Measurements from ENCODE around the gene PCDH9. TPM values are rescaled to one million over a fixed set of nuclear protein-coding genes. Genes with fewer than 3 reads are reported as not detected.

The PCDH9 gene
- total RNA-seq, 1 donor from 2014 or later = 3.7 TPM

- intact Hi-C loops (cut with DNase I) = no loop called here
- no peaks in the 10 kb centered on the region for H3K9me3 ChIP-seq
- DNase-seq (ENCODE audit: extremely low spot score in 2 of 2) = no peak
- H3K4me3 ChIP-seq = no peak overlapping the region
- no peak overlapping the region for H3K27ac ChIP-seq
- H3K36me3 ChIP-seq = no peaks in the 10 kb centered on the region
- no peak for TF ChIP-seq POLR2AphosphoS5 (IDR thresholded peaks at IDR 0.05; ENCODE audit: insufficient read depth in 1 of 2, low read depth in 1 of 2)
- no peak for TF ChIP-seq POLR2A (IDR thresholded peaks at IDR 0.05)
- TF ChIP-seq, protein P1, sequence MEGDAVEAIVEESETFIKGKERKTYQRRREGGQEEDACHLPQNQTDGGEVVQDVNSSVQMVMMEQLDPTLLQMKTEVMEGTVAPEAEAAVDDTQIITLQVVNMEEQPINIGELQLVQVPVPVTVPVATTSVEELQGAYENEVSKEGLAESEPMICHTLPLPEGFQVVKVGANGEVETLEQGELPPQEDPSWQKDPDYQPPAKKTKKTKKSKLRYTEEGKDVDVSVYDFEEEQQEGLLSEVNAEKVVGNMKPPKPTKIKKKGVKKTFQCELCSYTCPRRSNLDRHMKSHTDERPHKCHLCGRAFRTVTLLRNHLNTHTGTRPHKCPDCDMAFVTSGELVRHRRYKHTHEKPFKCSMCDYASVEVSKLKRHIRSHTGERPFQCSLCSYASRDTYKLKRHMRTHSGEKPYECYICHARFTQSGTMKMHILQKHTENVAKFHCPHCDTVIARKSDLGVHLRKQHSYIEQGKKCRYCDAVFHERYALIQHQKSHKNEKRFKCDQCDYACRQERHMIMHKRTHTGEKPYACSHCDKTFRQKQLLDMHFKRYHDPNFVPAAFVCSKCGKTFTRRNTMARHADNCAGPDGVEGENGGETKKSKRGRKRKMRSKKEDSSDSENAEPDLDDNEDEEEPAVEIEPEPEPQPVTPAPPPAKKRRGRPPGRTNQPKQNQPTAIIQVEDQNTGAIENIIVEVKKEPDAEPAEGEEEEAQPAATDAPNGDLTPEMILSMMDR (IDR thresholded peaks at IDR 0.05) = no peak
- no peaks in the 10 kb centered on the region for H3K4me1 ChIP-seq
- H3K27me3 ChIP-seq = no peaks in the 10 kb centered on the region
Measured at GRCh38 chr13:66803808-66804456, 426.2 kb downstream of the PCDH9 start.

- Histone ChIP-seq H3K27me3 (no peaks in the 10 kb centered on the region), H3K4me1 (no peaks in the 10 kb centered on the region), H3K9me3 (no peaks in the 10 kb centered on the region), H3K27ac (no peak overlapping the region), H3K36me3 (no peaks in the 10 kb centered on the region), H3K4me3 (no peak overlapping the region)
- intact Hi-C loops (cut with DNase I) = no loop called here
- TF ChIP-seq POLR2AphosphoS5 (IDR thresholded peaks at IDR 0.05; ENCODE audit: insufficient read depth in 1 of 2, low read depth in 1 of 2) (no peak), POLR2A (IDR thresholded peaks at IDR 0.05) (no peak)
- TF ChIP-seq, protein P1 (IDR thresholded peaks at IDR 0.05) = no peak
- no peak for DNase-seq (ENCODE audit: extremely low spot score in 2 of 2)
Measured at GRCh38 chr13:66803013-66803807, 426.9 kb downstream of the PCDH9 start.

- Histone ChIP-seq H3K4me1 (no peaks in the 10 kb centered on the region), H3K4me3 (no peak overlapping the region), H3K27me3 (no peaks in the 10 kb centered on the region), H3K27ac (no peak overlapping the region), H3K36me3 (no peaks in the 10 kb centered on the region), H3K9me3 (no peaks in the 10 kb centered on the region)
- no peak for DNase-seq (ENCODE audit: extremely low spot score in 2 of 2)
- intact Hi-C loops (cut with DNase I) = no loop called here
- TF ChIP-seq POLR2A (IDR thresholded peaks at IDR 0.05) (no peak), POLR2AphosphoS5 (IDR thresholded peaks at IDR 0.05; ENCODE audit: insufficient read depth in 1 of 2, low read depth in 1 of 2) (no peak)
- TF ChIP-seq, protein P1 (IDR thresholded peaks at IDR 0.05) = no peak
Measured at GRCh38 chr13:66795636-66796035, 434.5 kb downstream of the PCDH9 start.

DNA sequence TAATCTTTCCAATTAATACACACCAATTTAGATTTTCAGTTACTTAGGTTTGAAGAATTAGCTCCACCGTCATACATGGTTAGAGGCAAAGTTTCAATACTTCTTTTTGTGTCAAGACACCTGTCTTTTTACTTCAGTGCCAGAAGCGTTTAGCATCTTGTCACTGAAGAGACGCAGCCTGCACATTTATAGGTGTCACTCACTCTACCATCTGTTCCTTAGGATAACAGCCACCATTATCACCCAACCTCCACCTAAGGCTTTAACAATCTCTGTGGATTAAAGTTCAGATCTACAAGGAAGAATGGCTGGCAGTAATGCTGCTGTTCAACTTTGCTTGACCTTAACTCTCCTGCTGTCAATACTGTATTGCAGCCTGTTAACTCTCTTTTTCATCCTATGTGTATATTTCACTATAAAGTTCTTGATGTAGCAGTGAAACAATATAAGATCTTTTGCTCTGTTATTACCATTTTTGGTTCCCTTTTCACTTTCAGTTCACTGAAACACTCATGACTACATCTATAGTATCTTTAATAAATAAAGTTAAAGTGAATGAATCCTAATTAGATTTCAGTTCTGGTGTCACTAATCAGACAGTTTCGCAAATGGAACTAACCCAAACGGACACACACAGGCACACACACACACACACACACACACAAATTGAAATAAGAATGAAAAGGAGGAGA is 435.6 kb downstream of the PCDH9 start:
- H3K4me1 ChIP-seq = no peaks in the 10 kb centered on the region
- intact Hi-C loops (cut with DNase I) = no loop called here
- no peak for DNase-seq (ENCODE audit: extremely low spot score in 2 of 2)
- TF ChIP-seq, protein P1 (IDR thresholded peaks at IDR 0.05) = no peak
- no peak for TF ChIP-seq POLR2A (IDR thresholded peaks at IDR 0.05)
- no peak for TF ChIP-seq POLR2AphosphoS5 (IDR thresholded peaks at IDR 0.05; ENCODE audit: insufficient read depth in 1 of 2, low read depth in 1 of 2)
- H3K27ac ChIP-seq = no peak overlapping the region
- no peaks in the 10 kb centered on the region for H3K9me3 ChIP-seq
- no peaks in the 10 kb centered on the region for H3K27me3 ChIP-seq
- no peak overlapping the region for H3K4me3 ChIP-seq
- no peaks in the 10 kb centered on the region for H3K36me3 ChIP-seq
